Thyroid gland (tissue), 4 donors: Measurements from ENCODE around the gene SHISA5.

ENCODE experiments used
- POLR2A ChIP-seq, 2 donors: fragments of 450-650 bp; IDR thresholded peaks; one replicate each; pipeline ENCODE4 v1.6.1; 2017; ENCODE audit warnings: antibody characterized with exemption in 2 of 2, mild to moderate bottlenecking in 2 of 2, moderate library complexity in 1 of 2
- TF ChIP-seq, protein P1 (sequence below), 6 experiments: fragments of 200-600 bp in 3 of 6; fragments of 450-650 bp in 3 of 6; sonication (generic) in 3 of 6; IDR thresholded peaks; one replicate each; pipeline ENCODE4 v1.5.1; 2016 to 2019; ENCODE audit warnings: antibody characterized with exemption in 6 of 6, mild to moderate bottlenecking in 2 of 6, inconsistent platforms in 1 of 6, moderate library complexity in 1 of 6

- no peak for TF ChIP-seq POLR2A (IDR thresholded peaks at IDR 0.05)
- TF ChIP-seq, protein P1, sequence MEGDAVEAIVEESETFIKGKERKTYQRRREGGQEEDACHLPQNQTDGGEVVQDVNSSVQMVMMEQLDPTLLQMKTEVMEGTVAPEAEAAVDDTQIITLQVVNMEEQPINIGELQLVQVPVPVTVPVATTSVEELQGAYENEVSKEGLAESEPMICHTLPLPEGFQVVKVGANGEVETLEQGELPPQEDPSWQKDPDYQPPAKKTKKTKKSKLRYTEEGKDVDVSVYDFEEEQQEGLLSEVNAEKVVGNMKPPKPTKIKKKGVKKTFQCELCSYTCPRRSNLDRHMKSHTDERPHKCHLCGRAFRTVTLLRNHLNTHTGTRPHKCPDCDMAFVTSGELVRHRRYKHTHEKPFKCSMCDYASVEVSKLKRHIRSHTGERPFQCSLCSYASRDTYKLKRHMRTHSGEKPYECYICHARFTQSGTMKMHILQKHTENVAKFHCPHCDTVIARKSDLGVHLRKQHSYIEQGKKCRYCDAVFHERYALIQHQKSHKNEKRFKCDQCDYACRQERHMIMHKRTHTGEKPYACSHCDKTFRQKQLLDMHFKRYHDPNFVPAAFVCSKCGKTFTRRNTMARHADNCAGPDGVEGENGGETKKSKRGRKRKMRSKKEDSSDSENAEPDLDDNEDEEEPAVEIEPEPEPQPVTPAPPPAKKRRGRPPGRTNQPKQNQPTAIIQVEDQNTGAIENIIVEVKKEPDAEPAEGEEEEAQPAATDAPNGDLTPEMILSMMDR (IDR thresholded peaks at IDR 0.05) = no peak
These were observed 62.0 kb downstream of the SHISA5 start for GRCh38 chr3:48441940-48442339.
